ENCODE results near the gene TNNT3.

- TF ChIP-seq CTCF (IDR thresholded peaks at IDR 0.05; ENCODE audit: low read depth, low read length, poor library complexity, severe bottlenecking) (no peak), EZH2phosphoT487 (IDR thresholded peaks at IDR 0.05; ENCODE audit: borderline replicate concordance, low read length) (no peak)
These were observed 63.5 kb downstream of the TNNT3 start for GRCh38 chr11:1982873-1983600.
